ENCODE data around the gene DDT. TPM values are rescaled to one million over a fixed set of nuclear protein-coding genes. Genes with fewer than 3 reads are reported as not detected.
"Not testable (repeated sequence)": the region's sequence is repeated elsewhere in the genome, so short reads cannot be mapped to it uniquely, and the experiment has no call there.

DDT gene
- total and polyA plus RNA-seq, 4 donors, result 66.7 to 104 (median 97.3) TPM

DNA sequence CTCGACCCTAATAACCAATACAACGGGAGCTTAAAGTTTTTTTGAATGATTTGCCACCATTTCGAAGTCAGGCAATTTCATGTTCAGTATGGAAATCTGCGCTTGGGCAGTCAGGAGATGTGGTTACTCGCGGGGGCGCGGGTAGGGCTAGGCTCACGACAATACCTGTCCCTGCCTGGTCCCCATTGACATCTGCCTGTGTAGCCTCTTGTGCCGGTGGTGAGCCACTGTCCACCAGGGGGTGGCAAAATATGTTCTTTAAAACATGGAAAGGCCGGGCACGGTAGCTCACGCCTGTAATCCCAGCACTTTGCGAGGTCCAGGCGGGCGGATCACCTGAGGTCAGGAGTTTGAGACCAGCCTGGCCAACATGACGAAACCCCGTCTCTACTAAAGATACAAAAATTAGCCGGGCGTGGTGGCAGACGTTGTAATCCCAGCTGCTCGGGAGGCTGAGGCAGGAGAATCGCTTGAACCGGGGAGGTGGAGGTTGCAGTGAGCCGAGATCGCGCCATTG, 653 bp upstream of the DDT start:
- peaks cover 21% of the 10 kb centered on the region for H3K36me3 ChIP-seq (ENCODE audit: control insufficient read depth, insufficient read depth, low read length)
- not testable (repeated sequence) for H3K9me3 ChIP-seq (ENCODE audit: control insufficient read depth, insufficient read depth, low read length); H3K4me1 ChIP-seq (ENCODE audit: control insufficient read depth, insufficient read depth, low read length); DNase-seq (ENCODE audit: low read depth in 4 of 6, low spot score in 6 of 6); H3K4me3 ChIP-seq (ENCODE audit: low read depth, low read length); H3K27me3 ChIP-seq (ENCODE audit: control insufficient read depth, insufficient read depth, low read length); H3K27ac ChIP-seq (ENCODE audit: low read depth, low read length)
- WGBS (ENCODE audit: insufficient coverage), result no CpG with 5 or more reads among the region's 27 CpGs

- H3K4me1 ChIP-seq (ENCODE audit: control insufficient read depth, insufficient read depth, low read length); H3K27me3 ChIP-seq (ENCODE audit: control insufficient read depth, insufficient read depth, low read length); DNase-seq (ENCODE audit: low read depth in 4 of 6, low spot score in 6 of 6); H3K27ac ChIP-seq (ENCODE audit: low read depth, low read length); H3K9me3 ChIP-seq (ENCODE audit: control insufficient read depth, insufficient read depth, low read length); H3K4me3 ChIP-seq (ENCODE audit: low read depth, low read length): not testable (repeated sequence)
- 100% methylated on average over 1 of the region's 3 CpGs for WGBS (ENCODE audit: insufficient coverage)
- peaks cover 29% of the 10 kb centered on the region for H3K36me3 ChIP-seq (ENCODE audit: control insufficient read depth, insufficient read depth, low read length)
These were observed 2.3 kb downstream of the DDT start for GRCh38 chr22:23971927-23972326.

GRCh38 chr22:23970816-23971486, 3.3 kb downstream of the DDT start:
- H3K4me1 ChIP-seq (ENCODE audit: control insufficient read depth, insufficient read depth, low read length), result no peaks in the 10 kb centered on the region
- 83% methylated on average over 1 of the region's 6 CpGs for WGBS (ENCODE audit: insufficient coverage)
- no peaks in the 10 kb centered on the region for H3K9me3 ChIP-seq (ENCODE audit: control insufficient read depth, insufficient read depth, low read length)
- H3K4me3 ChIP-seq (ENCODE audit: low read depth, low read length), result no peak overlapping the region
- H3K27ac ChIP-seq (ENCODE audit: low read depth, low read length), result no peak overlapping the region
- H3K36me3 ChIP-seq (ENCODE audit: control insufficient read depth, insufficient read depth, low read length), result peaks cover 29% of the 10 kb centered on the region
- peak in 1 of 6 donors; percentile 0 for DNase-seq (ENCODE audit: low read depth in 4 of 6, low spot score in 6 of 6)
- no peaks in the 10 kb centered on the region for H3K27me3 ChIP-seq (ENCODE audit: control insufficient read depth, insufficient read depth, low read length)

DNA sequence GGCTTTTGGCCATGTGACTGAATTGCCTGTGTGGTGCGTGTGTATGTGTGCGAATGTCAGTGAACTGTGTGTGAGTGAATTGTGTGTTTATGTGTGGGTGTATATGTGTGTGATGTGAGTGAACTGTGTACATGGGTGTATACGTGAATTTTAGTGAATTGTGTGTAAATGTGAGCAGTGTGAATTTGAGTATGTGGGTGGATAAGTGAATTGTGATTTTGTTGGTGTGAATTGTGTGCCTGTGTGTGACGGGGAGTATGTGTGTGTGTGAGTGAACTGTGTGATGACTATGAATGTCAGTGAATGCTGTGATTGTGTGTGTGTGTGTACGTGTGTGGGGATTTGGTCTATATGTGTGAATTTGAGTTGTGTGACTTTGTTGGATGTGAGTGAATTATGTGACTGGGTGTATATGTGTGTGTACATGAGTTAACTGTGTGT, 4.0 kb downstream of the DDT start:
- no peaks in the 10 kb centered on the region for H3K27me3 ChIP-seq (ENCODE audit: control insufficient read depth, insufficient read depth, low read length)
- H3K27ac ChIP-seq (ENCODE audit: low read depth, low read length), result no peak overlapping the region
- 91% methylated on average over 5 of the region's 5 CpGs for WGBS (ENCODE audit: insufficient coverage)

GRCh38 chr22:23969071-23969470, 5.2 kb downstream of the DDT start:
- DNase-seq (ENCODE audit: low read depth in 4 of 6, low spot score in 6 of 6), result no peak
- Histone ChIP-seq H3K9me3 (ENCODE audit: control insufficient read depth, insufficient read depth, low read length) (no peaks in the 10 kb centered on the region), H3K36me3 (ENCODE audit: control insufficient read depth, insufficient read depth, low read length) (peaks cover 29% of the 10 kb centered on the region), H3K4me1 (ENCODE audit: control insufficient read depth, insufficient read depth, low read length) (no peaks in the 10 kb centered on the region), H3K4me3 (ENCODE audit: low read depth, low read length) (no peak overlapping the region), H3K27me3 (ENCODE audit: control insufficient read depth, insufficient read depth, low read length) (no peaks in the 10 kb centered on the region), H3K27ac (ENCODE audit: low read depth, low read length) (no peak overlapping the region)
- 83% methylated on average over 1 of the region's 3 CpGs for WGBS (ENCODE audit: insufficient coverage)

More for the DNA sequence above, 4.0 kb downstream of the DDT start:
- Histone ChIP-seq H3K4me1 (ENCODE audit: control insufficient read depth, insufficient read depth, low read length) (no peaks in the 10 kb centered on the region), H3K36me3 (ENCODE audit: control insufficient read depth, insufficient read depth, low read length) (peaks cover 29% of the 10 kb centered on the region), H3K4me3 (ENCODE audit: low read depth, low read length) (no peak overlapping the region), H3K9me3 (ENCODE audit: control insufficient read depth, insufficient read depth, low read length) (no peaks in the 10 kb centered on the region)
- DNase-seq (ENCODE audit: low read depth in 4 of 6, low spot score in 6 of 6), result peak in 1 of 6 donors; percentile 0

- H3K4me3 ChIP-seq (ENCODE audit: low read depth, low read length); H3K27ac ChIP-seq (ENCODE audit: low read depth, low read length); H3K27me3 ChIP-seq (ENCODE audit: control insufficient read depth, insufficient read depth, low read length); DNase-seq (ENCODE audit: low read depth in 4 of 6, low spot score in 6 of 6); H3K4me1 ChIP-seq (ENCODE audit: control insufficient read depth, insufficient read depth, low read length); H3K9me3 ChIP-seq (ENCODE audit: control insufficient read depth, insufficient read depth, low read length): not testable (repeated sequence)
- peaks cover 25% of the 10 kb centered on the region for H3K36me3 ChIP-seq (ENCODE audit: control insufficient read depth, insufficient read depth, low read length)
- WGBS (ENCODE audit: insufficient coverage), result no CpG with 5 or more reads among the region's 30 CpGs
These were observed 7.7 kb downstream of the DDT start, which contains the start of gene DDTL for GRCh38 chr22:23966568-23966967. Gene DDTL, plus strand, starts transcription at chr22:23966888. Its CDS starts 27 bp downstream, at chr22:23966915.

- no CpG with 5 or more reads among the region's 18 CpGs for WGBS (ENCODE audit: insufficient coverage)
- H3K9me3 ChIP-seq (ENCODE audit: control insufficient read depth, insufficient read depth, low read length); H3K4me1 ChIP-seq (ENCODE audit: control insufficient read depth, insufficient read depth, low read length); H3K4me3 ChIP-seq (ENCODE audit: low read depth, low read length); H3K27me3 ChIP-seq (ENCODE audit: control insufficient read depth, insufficient read depth, low read length); DNase-seq (ENCODE audit: low read depth in 4 of 6, low spot score in 6 of 6); H3K27ac ChIP-seq (ENCODE audit: low read depth, low read length): not testable (repeated sequence)
- H3K36me3 ChIP-seq (ENCODE audit: control insufficient read depth, insufficient read depth, low read length), result peaks cover 21% of the 10 kb centered on the region
These were observed 8.1 kb downstream of the DDT start for GRCh38 chr22:23966094-23966493.

- not testable (repeated sequence) for H3K4me1 ChIP-seq (ENCODE audit: control insufficient read depth, insufficient read depth, low read length); H3K36me3 ChIP-seq (ENCODE audit: control insufficient read depth, insufficient read depth, low read length); H3K27me3 ChIP-seq (ENCODE audit: control insufficient read depth, insufficient read depth, low read length); H3K27ac ChIP-seq (ENCODE audit: low read depth, low read length); DNase-seq (ENCODE audit: low read depth in 4 of 6, low spot score in 6 of 6); H3K9me3 ChIP-seq (ENCODE audit: control insufficient read depth, insufficient read depth, low read length)
- H3K4me3 ChIP-seq (ENCODE audit: low read depth, low read length), result peak within 1 kb of the TSS; percentile 18
- WGBS (ENCODE audit: insufficient coverage), result no CpG with 5 or more reads among the region's 43 CpGs
These were observed 13.0 kb downstream of the DDT start, which contains the start of gene GSTT2B for GRCh38 chr22:23961084-23961771. Gene GSTT2B, minus strand, starts transcription at chr22:23961195. Its CDS starts 64 bp downstream, at chr22:23961131.

GRCh38 chr22:23956301-23956900, 17.8 kb downstream of the DDT start:
- not testable (repeated sequence) for H3K4me3 ChIP-seq (ENCODE audit: low read depth, low read length); H3K4me1 ChIP-seq (ENCODE audit: control insufficient read depth, insufficient read depth, low read length); H3K9me3 ChIP-seq (ENCODE audit: control insufficient read depth, insufficient read depth, low read length); H3K27ac ChIP-seq (ENCODE audit: low read depth, low read length); H3K36me3 ChIP-seq (ENCODE audit: control insufficient read depth, insufficient read depth, low read length); H3K27me3 ChIP-seq (ENCODE audit: control insufficient read depth, insufficient read depth, low read length)
- 11% methylated on average over 7 of the region's 12 CpGs for WGBS (ENCODE audit: insufficient coverage)
- peak; percentile 56 to 97 (median 68) for DNase-seq (ENCODE audit: low read depth in 4 of 6, low spot score in 6 of 6)
